Heart left ventricle (tissue), 13 donors: Measurements from ENCODE around the gene GPRIN1.

Experiments
- POLR2A ChIP-seq, 2 donors: fragments of 450-650 bp; IDR thresholded peaks; one replicate each; pipeline ENCODE4 v1.6.1; 2017; ENCODE audit warnings: antibody characterized with exemption in 2 of 2, mild to moderate bottlenecking in 2 of 2, moderate library complexity in 2 of 2
- TF ChIP-seq, protein P1 (sequence below), 12 donors: fragments of 200-600 bp; sonication (generic) in 4 of 12; IDR thresholded peaks; one replicate each; pipeline versions ENCODE4 v1.5.0 to v1.8.0; 2018 to 2022; ENCODE audit warnings: antibody characterized with exemption in 12 of 12, mild to moderate bottlenecking in 5 of 12
- donor health status: ischemic (EF 13 %, LVEDD 7.1; RV severe dilation, severe dysfunction).
- donor health status: DM: no; HTN: yes; CAD: no.
- donor health status: DM: no; HTN: no; CAD: no.
- donor health status: ischemic (EF 25% LVEDD 6.9; RV normal size, moderate dysfunction).
- donor health status: ischemic (EF 25% LVEDD 5.7; RV mildly dilated, moderate dysfunction).
- donor health status: ischemic (EF 35%, LVEDD 5.7; RV mildly dilated, moderate dysfunction).
- donor health status: nonischemic (EF 11% LVEDD 7.7; RV severe dilation, severe dysfunction).
- donor health status: DM: yes; HTN: yes; CAD: no.
- donor health status: PGD.
- donor health status: ischemic (EF 29% LVEDD 5.4; RV normal size, mild dysfunction).
- donor health status: nonischemic (EF 23%, LVEDD 6.1; RV moderate dilation, normal function).

DNA sequence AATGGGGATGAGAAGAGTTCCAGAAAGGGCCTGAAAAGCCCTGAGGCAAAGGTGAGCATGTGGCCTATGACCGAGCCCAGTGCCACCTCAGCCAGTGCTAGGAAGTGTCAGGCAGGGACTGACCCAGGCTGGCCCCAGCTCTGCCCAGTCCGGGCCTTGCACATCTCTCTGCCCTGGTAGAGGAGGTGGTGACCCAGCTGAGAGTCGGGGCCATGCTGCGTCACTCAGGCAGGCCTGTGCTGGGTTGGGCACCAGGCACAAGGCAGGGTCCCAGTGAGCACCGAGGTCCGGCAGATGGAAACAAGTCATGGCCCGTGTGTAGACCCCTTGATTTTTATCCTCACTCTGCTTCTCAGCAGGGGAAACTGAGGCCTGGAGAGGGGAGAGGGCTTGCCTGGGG lies 60.1 kb downstream of the GPRIN1 start:
- TF ChIP-seq, protein P1, sequence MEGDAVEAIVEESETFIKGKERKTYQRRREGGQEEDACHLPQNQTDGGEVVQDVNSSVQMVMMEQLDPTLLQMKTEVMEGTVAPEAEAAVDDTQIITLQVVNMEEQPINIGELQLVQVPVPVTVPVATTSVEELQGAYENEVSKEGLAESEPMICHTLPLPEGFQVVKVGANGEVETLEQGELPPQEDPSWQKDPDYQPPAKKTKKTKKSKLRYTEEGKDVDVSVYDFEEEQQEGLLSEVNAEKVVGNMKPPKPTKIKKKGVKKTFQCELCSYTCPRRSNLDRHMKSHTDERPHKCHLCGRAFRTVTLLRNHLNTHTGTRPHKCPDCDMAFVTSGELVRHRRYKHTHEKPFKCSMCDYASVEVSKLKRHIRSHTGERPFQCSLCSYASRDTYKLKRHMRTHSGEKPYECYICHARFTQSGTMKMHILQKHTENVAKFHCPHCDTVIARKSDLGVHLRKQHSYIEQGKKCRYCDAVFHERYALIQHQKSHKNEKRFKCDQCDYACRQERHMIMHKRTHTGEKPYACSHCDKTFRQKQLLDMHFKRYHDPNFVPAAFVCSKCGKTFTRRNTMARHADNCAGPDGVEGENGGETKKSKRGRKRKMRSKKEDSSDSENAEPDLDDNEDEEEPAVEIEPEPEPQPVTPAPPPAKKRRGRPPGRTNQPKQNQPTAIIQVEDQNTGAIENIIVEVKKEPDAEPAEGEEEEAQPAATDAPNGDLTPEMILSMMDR (IDR thresholded peaks at IDR 0.05), result no peak
- no peak for TF ChIP-seq POLR2A (IDR thresholded peaks at IDR 0.05)
